CD1c-positive myeloid dendritic cell (primary cell): ENCODE measurements around the gene RARG.
"Not testable (repeated sequence)": the region's sequence is repeated elsewhere in the genome, so short reads cannot be mapped to it uniquely, and the experiment has no call there.

ENCODE experiments used
- DNase-seq: peaks from one replicate; pipeline ENCODE4 v3.0.0-alpha.2; 2016; ENCODE audit errors: extremely low spot score

RARG gene

GRCh38 chr12:53190108-53190729, 41.8 kb downstream of the RARG start:
- no peak for DNase-seq

DNA sequence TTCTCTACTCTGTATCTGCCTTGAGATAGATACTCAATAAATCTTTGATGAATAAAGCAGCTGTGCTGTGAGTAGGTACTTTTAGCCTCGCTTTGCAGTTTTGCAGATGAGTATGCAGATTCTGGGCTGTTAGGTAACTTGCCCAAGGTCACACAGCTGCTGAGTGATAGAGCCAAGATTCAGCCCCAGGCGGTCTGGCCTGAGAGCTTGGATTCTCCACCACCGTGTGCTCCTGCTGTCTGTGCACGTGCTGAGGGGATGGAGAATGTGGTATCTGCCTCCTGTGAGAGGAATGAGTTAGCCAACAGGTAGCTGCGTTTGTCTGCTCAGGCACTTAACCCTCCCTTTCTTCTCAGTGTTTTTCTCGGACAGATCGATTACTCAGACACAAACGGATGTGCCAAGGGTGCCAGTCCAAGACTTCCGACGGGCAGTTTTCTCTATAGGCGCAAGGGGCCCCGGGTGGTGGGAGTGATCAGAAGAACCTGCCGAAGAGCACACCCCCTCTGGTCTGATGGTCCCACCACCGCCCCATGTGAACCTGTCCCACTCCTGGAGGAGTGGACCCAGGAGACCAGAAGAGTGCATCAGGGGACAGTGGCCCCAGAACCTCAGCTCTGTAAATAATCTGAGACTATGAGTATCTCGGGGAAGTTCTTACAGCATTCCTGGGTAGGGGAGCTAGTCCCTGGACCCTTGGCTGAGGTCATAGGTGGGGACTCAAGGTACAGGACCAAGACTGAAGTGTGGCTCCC, 44.7 kb downstream of the RARG start:
- no peak for DNase-seq

- no peak for DNase-seq
These were observed 45.3 kb downstream of the RARG start for GRCh38 chr12:53186745-53187144.

DNA sequence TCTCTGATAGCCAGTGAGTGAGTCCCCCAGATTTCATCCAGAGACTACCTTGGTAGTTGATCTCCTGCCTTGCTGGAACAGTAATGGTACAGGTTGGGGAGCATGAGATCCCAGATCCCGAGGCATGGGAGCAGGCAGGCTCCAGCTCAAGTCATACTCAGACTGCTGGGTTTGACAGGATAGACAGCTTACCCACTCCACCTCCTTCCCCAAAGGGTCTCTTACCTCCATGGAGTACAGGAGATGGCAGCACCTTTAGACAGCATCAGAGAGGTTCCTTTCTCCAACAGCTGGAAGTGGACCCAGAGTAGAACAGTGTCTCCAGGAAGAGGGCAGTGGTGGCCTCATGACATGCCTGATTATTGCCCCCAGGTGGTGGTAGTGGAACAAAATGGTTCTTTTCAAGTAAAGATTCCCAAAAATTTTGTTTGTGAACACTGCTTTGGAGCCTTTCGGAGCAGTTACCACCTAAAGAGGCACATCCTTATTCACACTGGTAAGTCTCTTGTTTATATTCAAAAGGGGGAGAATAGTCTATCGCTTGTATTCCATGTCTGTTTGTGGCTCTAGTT, 46.3 kb downstream of the RARG start:
- DNase-seq = no peak

GRCh38 chr12:53184828-53185227, 47.2 kb downstream of the RARG start:
- DNase-seq = no peak

GRCh38 chr12:53182903-53183302, 49.1 kb downstream of the RARG start:
- peak; percentile 85 for DNase-seq

DNA sequence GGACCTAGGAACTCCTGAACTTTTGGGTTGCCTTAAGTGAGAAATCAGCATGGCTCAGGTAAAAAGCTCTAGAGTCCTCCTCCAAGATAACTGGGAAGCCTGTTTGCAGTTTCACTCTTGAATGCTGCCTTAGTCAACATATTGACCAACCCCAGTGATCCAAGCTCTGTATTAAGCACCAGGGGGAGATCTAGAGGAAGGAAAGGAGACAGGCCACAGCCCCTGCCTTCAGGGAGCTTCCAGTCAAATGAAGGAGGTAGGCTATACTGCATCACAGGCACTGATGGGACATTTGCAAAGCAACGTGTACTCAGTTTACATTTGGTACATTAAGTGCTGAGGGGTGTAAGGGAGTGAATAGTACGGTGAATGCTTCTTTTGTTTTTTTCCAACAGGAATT, 50.1 kb downstream of the RARG start:
- DNase-seq = no peak

GRCh38 chr12:53180931-53181645, 50.9 kb downstream of the RARG start:
- DNase-seq = peak; percentile 65

DNA sequence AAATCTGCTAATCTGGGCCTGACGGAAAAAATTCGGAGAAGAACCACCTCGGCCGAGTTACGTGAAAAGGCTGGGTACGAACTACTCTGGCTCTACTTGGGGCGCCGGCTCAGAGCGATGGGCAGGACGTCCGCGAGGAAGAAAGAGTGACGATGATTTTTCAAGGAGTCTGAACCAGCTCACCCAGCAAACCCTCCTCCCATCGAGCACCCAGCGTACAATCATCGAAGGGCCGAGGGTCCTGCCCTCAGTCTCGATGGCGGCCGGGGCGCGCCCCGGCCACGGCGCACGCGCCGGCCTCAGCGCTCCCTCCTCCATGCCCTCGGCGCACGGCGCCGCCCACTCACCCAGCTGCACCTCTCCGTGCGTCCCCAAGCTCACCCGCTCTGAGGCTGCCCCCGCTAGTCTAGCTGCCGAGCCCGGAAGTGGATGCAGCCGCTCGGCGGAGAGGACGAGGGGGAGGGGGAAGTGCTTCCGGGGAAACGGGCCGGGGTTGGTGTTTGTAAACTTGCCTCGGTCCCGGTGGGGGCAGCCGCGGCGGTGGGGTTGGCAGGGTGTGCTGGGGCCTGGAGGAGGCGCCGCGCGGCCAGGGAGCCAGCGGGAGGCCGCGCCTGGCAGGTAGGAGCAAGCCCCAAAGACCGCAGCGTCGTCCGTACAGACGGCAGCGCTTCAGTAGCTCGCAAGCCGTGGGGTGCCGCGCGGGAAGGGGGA, 51.6 kb downstream of the RARG start, which contains the start of the genes CSAD and ZNF740:
CSAD (minus strand) TSS at position 706 of the 711 bp plus-strand sequence. CDS start 7,455 bp downstream, outside the sequence.
ZNF740 (plus strand) TSS at position 503 of the 711 bp plus-strand sequence. CDS start 1,262 bp downstream, outside the sequence.
- peak; percentile 98 for DNase-seq

- no peak for DNase-seq
These were observed 52.3 kb downstream of the RARG start for GRCh38 chr12:53179687-53180219.

GRCh38 chr12:53178803-53179202, 53.2 kb downstream of the RARG start:
- not testable (repeated sequence) for DNase-seq

DNA sequence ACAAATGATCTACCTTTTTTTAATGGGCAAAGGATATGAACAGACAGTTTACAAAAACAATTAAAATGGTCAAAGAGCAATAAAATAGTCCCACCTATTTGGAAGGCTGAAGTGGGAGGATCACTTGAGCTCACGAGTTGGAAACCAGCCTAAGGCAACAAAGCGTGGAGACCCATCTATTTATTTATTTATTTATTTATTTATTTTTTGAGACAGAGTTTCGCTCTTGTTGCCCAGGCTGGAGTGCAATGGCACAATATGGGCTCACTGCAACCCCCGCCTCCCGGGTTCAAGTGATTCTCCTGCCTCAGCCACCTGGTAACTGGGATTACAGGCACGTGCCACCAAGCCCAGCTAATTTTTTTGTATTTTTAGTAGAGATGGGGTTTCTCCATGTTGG, 54.6 kb downstream of the RARG start:
- not testable (repeated sequence) for DNase-seq

GRCh38 chr12:53176750-53177149, 55.3 kb downstream of the RARG start:
- DNase-seq = no peak

DNA sequence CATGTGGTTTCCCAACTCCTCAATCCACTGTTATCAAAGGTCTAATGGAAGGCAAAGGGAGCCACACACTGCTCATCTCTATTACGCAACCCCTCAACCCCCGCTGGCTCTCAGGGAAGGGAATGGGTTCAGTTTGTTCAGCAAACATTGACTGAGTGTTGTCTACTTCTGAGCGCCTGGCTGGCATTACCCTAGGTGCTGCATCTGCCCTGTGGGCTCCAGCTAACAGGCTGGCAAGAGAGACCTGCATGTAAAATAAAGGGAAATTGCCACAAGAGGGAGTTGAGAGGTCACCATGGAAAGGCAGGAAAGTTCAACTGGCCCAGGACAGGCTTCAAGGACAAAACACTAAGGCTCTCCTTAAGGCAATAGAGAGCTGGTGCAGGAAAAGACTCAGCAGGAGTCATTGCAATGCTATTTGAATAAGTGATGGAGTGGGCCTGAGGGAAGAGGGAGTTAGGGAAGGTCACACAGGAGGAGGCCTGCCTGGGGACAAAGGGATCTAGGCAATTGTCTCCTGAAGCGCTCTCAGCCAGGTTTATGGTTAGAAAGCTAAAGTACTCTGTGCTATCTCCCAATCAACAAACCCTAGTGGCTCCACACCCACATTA, 57.0 kb downstream of the RARG start:
- peak; percentile 34 for DNase-seq

DNA sequence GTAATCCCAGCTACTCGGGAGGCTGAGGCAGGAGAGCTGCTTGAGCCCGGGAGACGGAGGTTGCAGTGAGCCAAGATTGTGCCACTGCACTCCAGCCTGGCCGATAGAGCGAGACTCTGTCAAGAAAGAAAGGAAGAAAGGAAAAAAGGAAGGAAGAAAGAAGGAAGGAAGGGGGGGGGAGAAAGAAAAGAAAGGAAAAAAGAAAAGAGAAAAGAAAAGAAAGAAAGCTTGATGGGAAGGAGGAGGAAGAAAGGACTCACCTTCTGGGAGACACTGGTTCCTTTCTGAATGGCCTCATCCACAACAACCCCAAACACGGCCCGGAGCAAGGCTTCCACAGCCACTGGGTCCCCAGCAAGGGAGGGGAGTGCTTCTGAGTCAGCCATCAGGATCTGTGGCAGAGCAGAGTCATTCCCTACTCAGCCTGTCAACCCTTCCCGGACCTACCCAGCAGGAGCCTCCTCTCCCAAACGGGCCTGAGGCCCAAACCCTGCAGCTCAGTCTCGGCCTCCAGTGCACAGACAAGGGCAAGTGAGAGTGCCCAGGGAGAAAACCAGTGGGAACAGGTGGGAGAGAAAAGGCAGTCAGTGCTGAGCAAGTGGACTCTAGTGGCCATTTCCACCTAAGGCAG, 58.8 kb downstream of the RARG start:
- no peak for DNase-seq

DNA sequence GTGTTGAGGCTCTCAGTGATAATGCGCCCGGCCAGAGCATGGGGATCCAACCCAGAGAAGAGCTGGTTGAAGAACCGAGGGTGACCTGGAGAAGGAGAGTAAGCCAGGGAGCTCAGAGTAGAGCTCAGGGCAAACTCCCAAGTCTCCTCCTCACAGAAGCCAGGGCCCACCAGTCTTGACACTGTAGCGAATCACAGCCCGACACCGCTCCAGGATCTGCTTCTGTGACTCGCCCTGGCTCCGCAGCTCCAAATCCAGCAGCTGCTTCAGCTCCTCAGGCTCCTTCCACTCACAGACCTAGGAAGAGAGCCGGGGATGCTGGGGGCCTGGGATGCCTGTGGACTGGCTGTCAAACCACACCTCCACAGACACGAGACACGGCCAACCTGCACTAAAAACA, 59.7 kb downstream of the RARG start:
- DNase-seq = no peak

- no peak for DNase-seq
These were observed 60.2 kb downstream of the RARG start for GRCh38 chr12:53171725-53172329.

DNA sequence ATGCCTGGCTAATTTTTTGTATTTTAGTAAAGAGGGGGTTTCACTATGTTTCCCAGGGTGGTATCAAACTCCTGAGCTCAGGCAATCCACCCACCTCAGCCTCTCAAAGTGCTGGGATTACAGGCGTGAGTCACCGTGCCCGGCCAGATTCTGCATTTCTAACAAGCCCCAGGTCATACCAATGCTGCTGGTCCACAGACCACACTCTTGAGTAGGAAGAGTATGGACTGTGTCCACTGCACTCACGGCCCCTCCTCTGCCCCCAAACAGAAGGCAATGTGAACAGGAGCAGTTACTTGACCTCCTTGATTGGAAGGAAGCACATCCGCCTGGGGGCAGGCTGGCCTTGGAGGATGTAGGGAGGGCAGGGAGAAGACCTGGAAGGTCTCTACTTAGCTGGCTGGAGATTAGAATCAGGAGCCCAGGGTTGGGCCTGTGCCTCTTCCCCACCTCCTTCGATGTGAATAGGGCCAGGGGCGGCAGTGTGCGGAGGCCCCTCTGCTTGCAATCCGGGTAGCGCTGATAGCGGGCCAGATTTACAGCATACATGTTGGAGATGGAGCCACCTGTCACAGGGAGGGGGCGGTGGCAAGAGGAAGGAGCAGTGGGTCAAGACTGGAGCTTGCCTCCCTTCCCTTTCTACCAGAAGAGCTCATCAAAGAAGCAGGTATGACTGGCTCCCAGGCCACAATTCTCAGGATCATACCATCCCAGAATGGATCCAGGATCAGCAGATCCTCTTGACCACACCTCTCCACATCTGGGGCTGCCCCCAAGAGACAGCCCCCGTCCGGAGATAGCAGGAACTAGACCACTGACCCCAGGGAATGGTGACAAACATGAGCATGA, 60.9 kb downstream of the RARG start:
- DNase-seq = no peak

DNA sequence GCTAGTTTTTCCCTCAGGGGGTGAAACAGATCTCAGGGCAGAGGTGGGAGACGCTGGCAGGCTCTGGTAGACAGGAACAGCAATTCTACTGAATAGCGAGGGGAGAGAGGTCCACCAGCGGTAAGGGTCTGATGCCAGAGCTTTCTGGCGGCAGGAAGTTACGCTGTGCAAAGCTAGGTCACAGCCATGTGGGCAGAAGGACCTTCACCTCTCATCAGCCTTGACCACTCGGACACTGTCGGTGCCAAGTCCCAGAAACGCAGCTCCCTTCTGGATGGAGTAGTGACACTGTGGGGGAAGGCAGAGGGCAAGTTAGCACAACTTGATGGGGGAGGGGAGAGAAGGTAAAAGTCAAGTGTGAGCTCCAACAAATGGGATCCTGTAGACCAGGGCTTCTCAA, 61.8 kb downstream of the RARG start:
- DNase-seq = no peak
